Right lobe of liver (tissue), 4 donors: ENCODE data around the gene LTBP3.

ENCODE experiments used
- POLR2A ChIP-seq: fragments of 450-650 bp; IDR thresholded peaks from one replicate; pipeline ENCODE4 v1.6.1; 2017; ENCODE audit warnings: antibody characterized with exemption, mild to moderate bottlenecking
- TF ChIP-seq, protein P1 (sequence below), 4 donors: fragments of 200-600 bp in 3 of 4; fragments of 450-650 bp in 1 of 4; IDR thresholded peaks; one replicate each; pipeline versions ENCODE4 v1.5.1 to v1.8.0; 2016 to 2022; ENCODE audit warnings: antibody characterized with exemption in 4 of 4, mild to moderate bottlenecking in 2 of 4
- donor health status: DM: no; HTN: no; CAD: no.
- donor health status: DM: no; HTN: no; CAD: no.
- donor health status: DM: no; HTN: yes; CAD: no.

DNA sequence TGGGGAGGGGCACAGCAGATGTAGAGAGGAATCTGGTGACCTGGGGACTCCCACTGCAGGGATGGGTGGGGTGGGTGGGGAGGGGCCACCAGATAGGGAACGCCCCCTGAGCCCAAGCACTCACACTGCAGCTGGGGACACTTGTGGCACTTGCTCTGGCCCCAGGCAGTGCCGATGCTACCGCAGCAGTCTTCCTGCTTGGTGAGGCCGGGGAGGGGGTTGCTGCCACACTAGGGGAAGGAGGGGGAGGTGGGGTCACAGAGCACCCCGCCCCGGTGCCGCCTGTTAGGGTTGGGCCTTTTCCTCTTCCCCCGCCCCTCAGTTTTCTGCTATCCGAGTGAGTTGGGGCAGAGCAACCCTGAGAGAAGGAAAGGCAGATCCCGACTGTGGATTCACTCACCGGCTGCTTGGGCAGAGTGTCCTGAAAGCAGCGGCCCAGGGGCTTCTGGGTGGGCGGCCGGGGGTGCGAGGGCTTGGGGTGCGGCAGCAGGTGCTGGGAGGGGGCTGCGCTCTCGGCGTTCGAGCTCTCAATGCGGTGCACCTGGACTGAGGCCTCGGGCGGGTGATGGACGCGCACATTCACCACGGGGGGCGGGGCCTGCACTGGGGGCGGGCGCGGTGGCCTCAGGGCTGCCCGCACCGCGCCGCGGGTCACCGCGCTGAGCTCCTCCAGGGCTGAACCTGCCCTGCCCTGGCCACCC lies 4.7 kb downstream of the LTBP3 start:
- TF ChIP-seq, protein P1, sequence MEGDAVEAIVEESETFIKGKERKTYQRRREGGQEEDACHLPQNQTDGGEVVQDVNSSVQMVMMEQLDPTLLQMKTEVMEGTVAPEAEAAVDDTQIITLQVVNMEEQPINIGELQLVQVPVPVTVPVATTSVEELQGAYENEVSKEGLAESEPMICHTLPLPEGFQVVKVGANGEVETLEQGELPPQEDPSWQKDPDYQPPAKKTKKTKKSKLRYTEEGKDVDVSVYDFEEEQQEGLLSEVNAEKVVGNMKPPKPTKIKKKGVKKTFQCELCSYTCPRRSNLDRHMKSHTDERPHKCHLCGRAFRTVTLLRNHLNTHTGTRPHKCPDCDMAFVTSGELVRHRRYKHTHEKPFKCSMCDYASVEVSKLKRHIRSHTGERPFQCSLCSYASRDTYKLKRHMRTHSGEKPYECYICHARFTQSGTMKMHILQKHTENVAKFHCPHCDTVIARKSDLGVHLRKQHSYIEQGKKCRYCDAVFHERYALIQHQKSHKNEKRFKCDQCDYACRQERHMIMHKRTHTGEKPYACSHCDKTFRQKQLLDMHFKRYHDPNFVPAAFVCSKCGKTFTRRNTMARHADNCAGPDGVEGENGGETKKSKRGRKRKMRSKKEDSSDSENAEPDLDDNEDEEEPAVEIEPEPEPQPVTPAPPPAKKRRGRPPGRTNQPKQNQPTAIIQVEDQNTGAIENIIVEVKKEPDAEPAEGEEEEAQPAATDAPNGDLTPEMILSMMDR (IDR thresholded peaks at IDR 0.05), result no peak
- TF ChIP-seq POLR2A, result no peak
